Measurements from ENCODE around the gene TMEM254. TPM values are rescaled to one million over a fixed set of nuclear protein-coding genes. Genes with fewer than 3 reads are reported as not detected.

Gene TMEM254
- total and polyA plus RNA-seq, 10 donors = 6.9 to 14.8 (median 10.7) TPM

GRCh38 chr10:80108576-80109239 lies 30.2 kb downstream of the TMEM254 start:
- H3K4me3 ChIP-seq = no peak overlapping the region
- no peaks in the 10 kb centered on the region for H3K4me1 ChIP-seq
- no peak for DNase-seq
- H3K27me3 ChIP-seq (replicated peaks in 1 of 7) = no peaks in the 10 kb centered on the region
- WGBS, 5 donors = 75 to 91% (median 87%) methylated on average over 8 of the region's 8 CpGs
- no peak overlapping the region for H3K27ac ChIP-seq
- no peaks in the 10 kb centered on the region for H3K36me3 ChIP-seq
- intact Hi-C loops (cut with DNase I; ENCODE audit: low total_unique reads) = no loop called here
- TF ChIP-seq CTCF (IDR thresholded peaks at IDR 0.05 in 8 of 11, conservative IDR thresholded peaks at IDR 0.05 in 3 of 11) = no peak
- no peak for TF ChIP-seq POLR2AphosphoS5 (IDR thresholded peaks at IDR 0.05)
- no peak for TF ChIP-seq POLR2A (IDR thresholded peaks at IDR 0.05)
- peaks cover 6 to 36% (median 22%) of the 10 kb centered on the region in 8 donors for H3K9me3 ChIP-seq

- Histone ChIP-seq H3K9me3 (peaks cover 6 to 36% (median 22%) of the 10 kb centered on the region in 8 donors), H3K27me3 (replicated peaks in 1 of 7) (no peaks in the 10 kb centered on the region), H3K4me3 (no peak overlapping the region), H3K4me1 (no peaks in the 10 kb centered on the region), H3K36me3 (no peaks in the 10 kb centered on the region), H3K27ac (no peak overlapping the region)
- intact Hi-C loops (cut with DNase I; ENCODE audit: low total_unique reads) = no loop called here
- DNase-seq = no peak
- 89 to 96% (median 94%) methylated on average over 1 of the region's 1 CpG for WGBS, 5 donors
- TF ChIP-seq POLR2AphosphoS5 (IDR thresholded peaks at IDR 0.05) (no peak), POLR2A (IDR thresholded peaks at IDR 0.05) (no peak), CTCF (IDR thresholded peaks at IDR 0.05 in 8 of 11, conservative IDR thresholded peaks at IDR 0.05 in 3 of 11) (no peak)
Observed at GRCh38 chr10:80110986-80111385, 32.5 kb downstream of the TMEM254 start.

- no peak for DNase-seq
- intact Hi-C loops (cut with DNase I; ENCODE audit: low total_unique reads) = no loop called here
- Histone ChIP-seq H3K4me1 (no peaks in the 10 kb centered on the region), H3K9me3 (no peaks in the 10 kb centered on the region), H3K27ac (no peak overlapping the region), H3K36me3 (no peaks in the 10 kb centered on the region), H3K27me3 (replicated peaks in 1 of 7) (peaks cover 0 to 6% (median 0%) of the 10 kb centered on the region in 7 donors), H3K4me3 (no peak overlapping the region)
- 79 to 92% (median 85%) methylated on average over 4 of the region's 4 CpGs for WGBS, 5 donors
- no peak for TF ChIP-seq POLR2AphosphoS5 (IDR thresholded peaks at IDR 0.05)
- no peak for TF ChIP-seq POLR2A (IDR thresholded peaks at IDR 0.05)
- TF ChIP-seq CTCF (IDR thresholded peaks at IDR 0.05 in 8 of 11, conservative IDR thresholded peaks at IDR 0.05 in 3 of 11) = no peak
Observed at GRCh38 chr10:80118669-80119068, 40.2 kb downstream of the TMEM254 start.

DNA sequence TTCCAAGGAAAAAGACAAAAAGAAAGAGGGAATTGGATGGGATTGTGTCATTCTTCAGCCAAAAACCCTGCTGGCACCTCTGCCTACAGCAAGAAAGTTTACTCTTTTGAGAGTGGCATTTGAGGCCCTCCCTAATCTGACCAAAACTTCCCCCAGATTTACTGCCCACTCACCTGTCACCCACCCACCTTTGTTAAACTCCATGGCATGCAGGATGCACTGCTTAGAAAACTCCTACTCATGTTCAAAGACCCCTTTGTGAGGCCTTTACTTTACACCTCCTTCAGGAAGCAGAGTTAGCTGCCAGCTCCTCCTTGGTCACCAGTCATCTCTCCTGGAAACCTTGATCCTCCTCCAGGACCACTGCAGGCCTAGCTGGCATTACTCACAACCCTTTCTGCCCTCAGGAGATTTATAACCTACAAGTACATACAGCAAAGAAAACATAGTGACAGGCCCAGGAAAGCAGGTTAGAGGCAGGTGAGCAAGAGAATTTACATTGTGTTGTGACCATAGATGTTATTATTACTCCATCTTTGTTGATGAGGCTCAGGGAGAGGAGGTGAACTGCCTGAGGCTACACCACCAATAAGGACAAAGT lies 43.7 kb downstream of the TMEM254 start:
- intact Hi-C loops (cut with DNase I; ENCODE audit: low total_unique reads) = no loop called here
- Histone ChIP-seq H3K27me3 (replicated peaks in 1 of 7) (peaks cover 0 to 6% (median 0%) of the 10 kb centered on the region in 7 donors), H3K4me3 (no peak overlapping the region), H3K4me1 (no peaks in the 10 kb centered on the region), H3K27ac (no peak overlapping the region), H3K9me3 (no peaks in the 10 kb centered on the region), H3K36me3 (no peaks in the 10 kb centered on the region)
- no peak for TF ChIP-seq POLR2A (IDR thresholded peaks at IDR 0.05)
- no peak for TF ChIP-seq POLR2AphosphoS5 (IDR thresholded peaks at IDR 0.05)
- no peak for TF ChIP-seq CTCF (IDR thresholded peaks at IDR 0.05 in 8 of 11, conservative IDR thresholded peaks at IDR 0.05 in 3 of 11)
- DNase-seq = no peak
